ENCODE data around the gene SEC63.

- TF ChIP-seq POLR2A (IDR thresholded peaks at IDR 0.05; ENCODE audit: low read length) (no peak), GATA1 (IDR thresholded peaks at IDR 0.05; ENCODE audit: low read depth, low read length) (no peak)
These were observed 111.7 kb downstream of the SEC63 start for GRCh38 chr6:107846262-107846795.

All from erythroblast (primary cell).